ENCODE results near the gene ABCA7. TPM values are rescaled to one million over a fixed set of nuclear protein-coding genes. Genes with fewer than 3 reads are reported as not detected.

The ABCA7 gene
- total RNA-seq, 1 experiment from 2014 or later: 40.3 TPM

DNA sequence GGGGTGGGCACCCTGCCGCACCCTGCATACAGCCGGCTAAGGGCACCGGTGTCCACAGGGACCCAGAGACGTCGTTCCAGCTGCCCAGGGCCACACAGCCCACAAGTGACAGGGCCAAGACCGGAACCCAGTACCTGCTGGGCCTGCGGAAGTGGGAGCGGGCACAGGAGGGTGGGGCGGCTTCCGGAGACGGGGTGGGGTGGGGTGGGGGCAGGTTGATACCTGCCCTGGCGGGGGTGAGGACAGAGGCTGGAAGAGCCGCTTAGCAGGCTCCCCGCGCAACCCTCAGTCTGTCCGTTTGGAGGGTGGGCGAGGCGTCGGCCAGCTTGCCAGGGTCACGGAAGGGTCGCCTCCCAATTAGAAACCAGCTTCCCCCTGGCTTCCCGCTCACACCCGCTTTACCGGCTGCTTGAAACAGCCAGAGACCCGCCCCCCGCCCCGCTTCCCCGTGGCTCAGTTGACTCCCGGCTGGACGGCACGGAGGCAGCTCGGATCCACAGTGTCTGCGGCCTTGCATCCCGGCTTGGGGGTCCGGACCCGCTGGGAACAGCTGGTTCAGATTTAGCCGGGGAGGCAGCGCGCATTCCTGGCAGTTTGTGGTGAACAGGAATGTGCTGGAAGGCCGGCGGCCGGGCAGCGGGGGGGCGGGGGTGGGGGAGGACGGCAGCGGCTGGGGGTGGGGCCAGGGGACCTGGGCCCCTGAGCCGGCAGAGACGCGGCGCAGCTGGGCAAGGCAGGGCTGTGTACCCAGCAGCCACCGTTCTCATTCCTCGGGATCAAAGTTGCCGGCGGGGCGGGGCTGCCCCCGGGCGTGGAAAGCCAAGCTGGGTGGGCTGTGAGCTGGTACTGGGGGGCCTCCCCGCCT is 11.6 kb upstream of the ABCA7 start:
- no peaks in the 10 kb centered on the region for H3K27me3 Mint-ChIP-seq (ENCODE audit: low read depth)
- ATAC-seq: peak; percentile 12
- CTCF ChIA-PET: interaction anchor here (0.6 to 4.3 kb wide), 9 partner anchors 11 to 404 kb away, joined by 3 to 33 read pairs (median 5); partner anchors contain the start of genes ABCA7 and ARHGAP45
- TF ChIP-seq JUN (CRISPR knock-in tag; IDR thresholded peaks at IDR 0.05): no peak
- TF ChIP-seq, protein P1, sequence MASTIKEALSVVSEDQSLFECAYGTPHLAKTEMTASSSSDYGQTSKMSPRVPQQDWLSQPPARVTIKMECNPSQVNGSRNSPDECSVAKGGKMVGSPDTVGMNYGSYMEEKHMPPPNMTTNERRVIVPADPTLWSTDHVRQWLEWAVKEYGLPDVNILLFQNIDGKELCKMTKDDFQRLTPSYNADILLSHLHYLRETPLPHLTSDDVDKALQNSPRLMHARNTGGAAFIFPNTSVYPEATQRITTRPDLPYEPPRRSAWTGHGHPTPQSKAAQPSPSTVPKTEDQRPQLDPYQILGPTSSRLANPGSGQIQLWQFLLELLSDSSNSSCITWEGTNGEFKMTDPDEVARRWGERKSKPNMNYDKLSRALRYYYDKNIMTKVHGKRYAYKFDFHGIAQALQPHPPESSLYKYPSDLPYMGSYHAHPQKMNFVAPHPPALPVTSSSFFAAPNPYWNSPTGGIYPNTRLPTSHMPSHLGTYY (CRISPR knock-in tag; IDR thresholded peaks at IDR 0.05): peak; percentile 28; the same call in 1 of the 2 replicates
- TF ChIP-seq ZNF263 (CRISPR knock-in tag; IDR thresholded peaks at IDR 0.05; ENCODE audit: low read depth): no peak
- peak; percentile 15; the same call in 1 of the 2 replicates for TF ChIP-seq NFATC4 (CRISPR knock-in tag; IDR thresholded peaks at IDR 0.05)
- no peak for TF ChIP-seq MYBL2 (CRISPR knock-in tag; IDR thresholded peaks at IDR 0.05)
- peak; percentile 29; the same call in 1 of the 2 replicates for TF ChIP-seq ZNF423 (CRISPR knock-in tag; IDR thresholded peaks at IDR 0.05)
- TF ChIP-seq, protein P2, sequence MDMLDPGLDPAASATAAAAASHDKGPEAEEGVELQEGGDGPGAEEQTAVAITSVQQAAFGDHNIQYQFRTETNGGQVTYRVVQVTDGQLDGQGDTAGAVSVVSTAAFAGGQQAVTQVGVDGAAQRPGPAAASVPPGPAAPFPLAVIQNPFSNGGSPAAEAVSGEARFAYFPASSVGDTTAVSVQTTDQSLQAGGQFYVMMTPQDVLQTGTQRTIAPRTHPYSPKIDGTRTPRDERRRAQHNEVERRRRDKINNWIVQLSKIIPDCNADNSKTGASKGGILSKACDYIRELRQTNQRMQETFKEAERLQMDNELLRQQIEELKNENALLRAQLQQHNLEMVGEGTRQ (CRISPR knock-in tag; IDR thresholded peaks at IDR 0.05): no peak
- TF ChIP-seq ATF1 (CRISPR knock-in tag; IDR thresholded peaks at IDR 0.05): no peak
- no peak for TF ChIP-seq GABPB1 (CRISPR knock-in tag; IDR thresholded peaks at IDR 0.05)
- TF ChIP-seq, protein P3, sequence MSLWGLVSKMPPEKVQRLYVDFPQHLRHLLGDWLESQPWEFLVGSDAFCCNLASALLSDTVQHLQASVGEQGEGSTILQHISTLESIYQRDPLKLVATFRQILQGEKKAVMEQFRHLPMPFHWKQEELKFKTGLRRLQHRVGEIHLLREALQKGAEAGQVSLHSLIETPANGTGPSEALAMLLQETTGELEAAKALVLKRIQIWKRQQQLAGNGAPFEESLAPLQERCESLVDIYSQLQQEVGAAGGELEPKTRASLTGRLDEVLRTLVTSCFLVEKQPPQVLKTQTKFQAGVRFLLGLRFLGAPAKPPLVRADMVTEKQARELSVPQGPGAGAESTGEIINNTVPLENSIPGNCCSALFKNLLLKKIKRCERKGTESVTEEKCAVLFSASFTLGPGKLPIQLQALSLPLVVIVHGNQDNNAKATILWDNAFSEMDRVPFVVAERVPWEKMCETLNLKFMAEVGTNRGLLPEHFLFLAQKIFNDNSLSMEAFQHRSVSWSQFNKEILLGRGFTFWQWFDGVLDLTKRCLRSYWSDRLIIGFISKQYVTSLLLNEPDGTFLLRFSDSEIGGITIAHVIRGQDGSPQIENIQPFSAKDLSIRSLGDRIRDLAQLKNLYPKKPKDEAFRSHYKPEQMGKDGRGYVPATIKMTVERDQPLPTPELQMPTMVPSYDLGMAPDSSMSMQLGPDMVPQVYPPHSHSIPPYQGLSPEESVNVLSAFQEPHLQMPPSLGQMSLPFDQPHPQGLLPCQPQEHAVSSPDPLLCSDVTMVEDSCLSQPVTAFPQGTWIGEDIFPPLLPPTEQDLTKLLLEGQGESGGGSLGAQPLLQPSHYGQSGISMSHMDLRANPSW (CRISPR knock-in tag; conservative IDR thresholded peaks at IDR 0.05; ENCODE audit: low read depth): no peak
- TF ChIP-seq, protein P4, sequence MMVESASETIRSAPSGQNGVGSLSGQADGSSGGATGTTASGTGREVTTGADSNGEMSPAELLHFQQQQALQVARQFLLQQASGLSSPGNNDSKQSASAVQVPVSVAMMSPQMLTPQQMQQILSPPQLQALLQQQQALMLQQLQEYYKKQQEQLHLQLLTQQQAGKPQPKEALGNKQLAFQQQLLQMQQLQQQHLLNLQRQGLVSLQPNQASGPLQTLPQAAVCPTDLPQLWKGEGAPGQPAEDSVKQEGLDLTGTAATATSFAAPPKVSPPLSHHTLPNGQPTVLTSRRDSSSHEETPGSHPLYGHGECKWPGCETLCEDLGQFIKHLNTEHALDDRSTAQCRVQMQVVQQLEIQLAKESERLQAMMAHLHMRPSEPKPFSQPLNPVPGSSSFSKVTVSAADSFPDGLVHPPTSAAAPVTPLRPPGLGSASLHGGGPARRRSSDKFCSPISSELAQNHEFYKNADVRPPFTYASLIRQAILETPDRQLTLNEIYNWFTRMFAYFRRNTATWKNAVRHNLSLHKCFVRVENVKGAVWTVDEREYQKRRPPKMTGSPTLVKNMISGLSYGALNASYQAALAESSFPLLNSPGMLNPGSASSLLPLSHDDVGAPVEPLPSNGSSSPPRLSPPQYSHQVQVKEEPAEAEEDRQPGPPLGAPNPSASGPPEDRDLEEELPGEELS (CRISPR knock-in tag; IDR thresholded peaks at IDR 0.05): no peak
- no peak for TF ChIP-seq NFE2L1 (CRISPR knock-in tag; IDR thresholded peaks at IDR 0.05)
- no peak for TF ChIP-seq RORB (CRISPR knock-in tag; IDR thresholded peaks at IDR 0.05)
- TF ChIP-seq PRRX2 (CRISPR knock-in tag; IDR thresholded peaks at IDR 0.05): peak; percentile 48; the same call in 1 of the 2 replicates
- TF ChIP-seq, protein P5, sequence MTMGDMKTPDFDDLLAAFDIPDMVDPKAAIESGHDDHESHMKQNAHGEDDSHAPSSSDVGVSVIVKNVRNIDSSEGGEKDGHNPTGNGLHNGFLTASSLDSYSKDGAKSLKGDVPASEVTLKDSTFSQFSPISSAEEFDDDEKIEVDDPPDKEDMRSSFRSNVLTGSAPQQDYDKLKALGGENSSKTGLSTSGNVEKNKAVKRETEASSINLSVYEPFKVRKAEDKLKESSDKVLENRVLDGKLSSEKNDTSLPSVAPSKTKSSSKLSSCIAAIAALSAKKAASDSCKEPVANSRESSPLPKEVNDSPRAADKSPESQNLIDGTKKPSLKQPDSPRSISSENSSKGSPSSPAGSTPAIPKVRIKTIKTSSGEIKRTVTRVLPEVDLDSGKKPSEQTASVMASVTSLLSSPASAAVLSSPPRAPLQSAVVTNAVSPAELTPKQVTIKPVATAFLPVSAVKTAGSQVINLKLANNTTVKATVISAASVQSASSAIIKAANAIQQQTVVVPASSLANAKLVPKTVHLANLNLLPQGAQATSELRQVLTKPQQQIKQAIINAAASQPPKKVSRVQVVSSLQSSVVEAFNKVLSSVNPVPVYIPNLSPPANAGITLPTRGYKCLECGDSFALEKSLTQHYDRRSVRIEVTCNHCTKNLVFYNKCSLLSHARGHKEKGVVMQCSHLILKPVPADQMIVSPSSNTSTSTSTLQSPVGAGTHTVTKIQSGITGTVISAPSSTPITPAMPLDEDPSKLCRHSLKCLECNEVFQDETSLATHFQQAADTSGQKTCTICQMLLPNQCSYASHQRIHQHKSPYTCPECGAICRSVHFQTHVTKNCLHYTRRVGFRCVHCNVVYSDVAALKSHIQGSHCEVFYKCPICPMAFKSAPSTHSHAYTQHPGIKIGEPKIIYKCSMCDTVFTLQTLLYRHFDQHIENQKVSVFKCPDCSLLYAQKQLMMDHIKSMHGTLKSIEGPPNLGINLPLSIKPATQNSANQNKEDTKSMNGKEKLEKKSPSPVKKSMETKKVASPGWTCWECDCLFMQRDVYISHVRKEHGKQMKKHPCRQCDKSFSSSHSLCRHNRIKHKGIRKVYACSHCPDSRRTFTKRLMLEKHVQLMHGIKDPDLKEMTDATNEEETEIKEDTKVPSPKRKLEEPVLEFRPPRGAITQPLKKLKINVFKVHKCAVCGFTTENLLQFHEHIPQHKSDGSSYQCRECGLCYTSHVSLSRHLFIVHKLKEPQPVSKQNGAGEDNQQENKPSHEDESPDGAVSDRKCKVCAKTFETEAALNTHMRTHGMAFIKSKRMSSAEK (CRISPR knock-in tag; IDR thresholded peaks at IDR 0.05; ENCODE audit: borderline replicate concordance): no peak
- TF ChIP-seq NR3C1 (CRISPR knock-in tag; conservative IDR thresholded peaks at IDR 0.05; ENCODE audit: low read depth): 0 out of 2 replicates have a peak, but pooled peaks have one; percentile 27
- TF ChIP-seq, protein P6, sequence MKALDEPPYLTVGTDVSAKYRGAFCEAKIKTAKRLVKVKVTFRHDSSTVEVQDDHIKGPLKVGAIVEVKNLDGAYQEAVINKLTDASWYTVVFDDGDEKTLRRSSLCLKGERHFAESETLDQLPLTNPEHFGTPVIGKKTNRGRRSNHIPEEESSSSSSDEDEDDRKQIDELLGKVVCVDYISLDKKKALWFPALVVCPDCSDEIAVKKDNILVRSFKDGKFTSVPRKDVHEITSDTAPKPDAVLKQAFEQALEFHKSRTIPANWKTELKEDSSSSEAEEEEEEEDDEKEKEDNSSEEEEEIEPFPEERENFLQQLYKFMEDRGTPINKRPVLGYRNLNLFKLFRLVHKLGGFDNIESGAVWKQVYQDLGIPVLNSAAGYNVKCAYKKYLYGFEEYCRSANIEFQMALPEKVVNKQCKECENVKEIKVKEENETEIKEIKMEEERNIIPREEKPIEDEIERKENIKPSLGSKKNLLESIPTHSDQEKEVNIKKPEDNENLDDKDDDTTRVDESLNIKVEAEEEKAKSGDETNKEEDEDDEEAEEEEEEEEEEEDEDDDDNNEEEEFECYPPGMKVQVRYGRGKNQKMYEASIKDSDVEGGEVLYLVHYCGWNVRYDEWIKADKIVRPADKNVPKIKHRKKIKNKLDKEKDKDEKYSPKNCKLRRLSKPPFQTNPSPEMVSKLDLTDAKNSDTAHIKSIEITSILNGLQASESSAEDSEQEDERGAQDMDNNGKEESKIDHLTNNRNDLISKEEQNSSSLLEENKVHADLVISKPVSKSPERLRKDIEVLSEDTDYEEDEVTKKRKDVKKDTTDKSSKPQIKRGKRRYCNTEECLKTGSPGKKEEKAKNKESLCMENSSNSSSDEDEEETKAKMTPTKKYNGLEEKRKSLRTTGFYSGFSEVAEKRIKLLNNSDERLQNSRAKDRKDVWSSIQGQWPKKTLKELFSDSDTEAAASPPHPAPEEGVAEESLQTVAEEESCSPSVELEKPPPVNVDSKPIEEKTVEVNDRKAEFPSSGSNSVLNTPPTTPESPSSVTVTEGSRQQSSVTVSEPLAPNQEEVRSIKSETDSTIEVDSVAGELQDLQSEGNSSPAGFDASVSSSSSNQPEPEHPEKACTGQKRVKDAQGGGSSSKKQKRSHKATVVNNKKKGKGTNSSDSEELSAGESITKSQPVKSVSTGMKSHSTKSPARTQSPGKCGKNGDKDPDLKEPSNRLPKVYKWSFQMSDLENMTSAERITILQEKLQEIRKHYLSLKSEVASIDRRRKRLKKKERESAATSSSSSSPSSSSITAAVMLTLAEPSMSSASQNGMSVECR (CRISPR knock-in tag; IDR thresholded peaks at IDR 0.05; ENCODE audit: borderline replicate concordance): peak; percentile 48; the same call in 1 of the 2 replicates
- TF ChIP-seq, protein P7, sequence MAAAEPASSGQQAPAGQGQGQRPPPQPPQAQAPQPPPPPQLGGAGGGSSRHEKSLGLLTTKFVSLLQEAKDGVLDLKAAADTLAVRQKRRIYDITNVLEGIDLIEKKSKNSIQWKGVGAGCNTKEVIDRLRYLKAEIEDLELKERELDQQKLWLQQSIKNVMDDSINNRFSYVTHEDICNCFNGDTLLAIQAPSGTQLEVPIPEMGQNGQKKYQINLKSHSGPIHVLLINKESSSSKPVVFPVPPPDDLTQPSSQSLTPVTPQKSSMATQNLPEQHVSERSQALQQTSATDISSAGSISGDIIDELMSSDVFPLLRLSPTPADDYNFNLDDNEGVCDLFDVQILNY (CRISPR knock-in tag; IDR thresholded peaks at IDR 0.05): no peak
- no peak for TF ChIP-seq FOXK1 (CRISPR knock-in tag; IDR thresholded peaks at IDR 0.05)

More for the DNA sequence above, 11.6 kb upstream of the ABCA7 start:
- Mint-ChIP-seq H3K27ac (peak overlapping the region; percentile 70), H3K4me3 (peak overlapping the region; percentile 92), H3K9me3 (no peaks in the 10 kb centered on the region), H3K36me3 (peaks cover 22% of the 10 kb centered on the region), H3K4me1 (peaks cover 3% of the 10 kb centered on the region)
- peak; percentile 82 for DNase-seq (ENCODE audit: low spot score)
- POLR2A ChIA-PET: interaction anchor here (0.5 to 6.8 kb wide), 14 partner anchors 9 to 565 kb away, joined by 3 to 70 read pairs (median 4); partner anchors contain the start of genes ABCA7, CIRBP and WDR18
